WTC11 (cell line): ENCODE data around the gene FCGBP.

ENCODE experiments used
- ARID4B ChIP-seq: sonication (generic); formaldehyde crosslinking; IDR thresholded peaks from 2 replicates; pipeline ENCODE4 v1.8.0; 2023; ENCODE audit warnings: missing genetic modification reagents, mild to moderate bottlenecking, borderline replicate concordance
- CTCF ChIP-seq: fragments of 200-600 bp; IDR thresholded peaks from 2 replicates; pipeline ENCODE4 v1.8.0; 2022; ENCODE audit warnings: antibody characterized with exemption
- NR1H2 ChIP-seq: sonication (generic); formaldehyde crosslinking; IDR thresholded peaks from 2 replicates; pipeline ENCODE4 v1.9.0; 2021; ENCODE audit warnings: mild to moderate bottlenecking, moderate library complexity, missing genetic modification reagents
- ZNF138 ChIP-seq: sonication (generic); formaldehyde crosslinking; conservative IDR thresholded peaks from 2 replicates; pipeline ENCODE4 v1.8.1; 2022; ENCODE audit warnings: mild to moderate bottlenecking, moderate library complexity, missing genetic modification reagents
- ZNF423 ChIP-seq: fragments of 250-450 bp; sonication (Bioruptor Pico); IDR thresholded peaks from 2 replicates; pipeline ENCODE4 v2.1.2; 2022; ENCODE audit warnings: mild to moderate bottlenecking, moderate library complexity

GRCh38 chr19:39908803-39909202 lies 25.6 kb downstream of the FCGBP start:
- TF ChIP-seq ARID4B (CRISPR knock-in tag) (no peak), CTCF (no peak), ZNF138 (no peak), NR1H2 (no peak), ZNF423 (no peak)
